ENCODE measurements around the gene ELP1.
"Not testable (repeated sequence)": the region's sequence is repeated elsewhere in the genome, so short reads cannot be mapped to it uniquely, and the experiment has no call there.

Gene ELP1

GRCh38 chr9:108854641-108855528, 79.0 kb downstream of the ELP1 start:
- DNase-seq: no peak

DNA sequence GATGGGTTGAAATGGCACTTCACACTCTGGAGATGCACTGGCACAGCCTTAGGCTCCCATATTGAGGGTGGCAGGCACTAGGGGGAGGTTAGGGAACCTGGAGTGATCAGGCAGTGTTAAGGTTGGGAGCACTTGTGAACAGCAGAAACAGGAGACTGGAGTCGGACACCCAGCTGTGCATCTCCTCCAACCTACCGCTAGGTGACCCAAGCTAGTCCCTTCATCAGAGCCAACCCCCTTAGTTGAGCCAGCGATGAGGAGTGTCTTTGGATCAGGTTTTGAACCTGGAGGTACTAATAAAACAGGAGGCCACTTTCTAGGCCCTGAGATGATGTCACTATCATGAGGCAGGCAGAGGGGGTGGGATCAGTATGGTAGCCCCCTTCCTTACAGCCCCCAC, 79.8 kb downstream of the ELP1 start:
- no peak for DNase-seq

- DNase-seq: no peak
Observed at GRCh38 chr9:108852079-108852478, 81.8 kb downstream of the ELP1 start.

DNA sequence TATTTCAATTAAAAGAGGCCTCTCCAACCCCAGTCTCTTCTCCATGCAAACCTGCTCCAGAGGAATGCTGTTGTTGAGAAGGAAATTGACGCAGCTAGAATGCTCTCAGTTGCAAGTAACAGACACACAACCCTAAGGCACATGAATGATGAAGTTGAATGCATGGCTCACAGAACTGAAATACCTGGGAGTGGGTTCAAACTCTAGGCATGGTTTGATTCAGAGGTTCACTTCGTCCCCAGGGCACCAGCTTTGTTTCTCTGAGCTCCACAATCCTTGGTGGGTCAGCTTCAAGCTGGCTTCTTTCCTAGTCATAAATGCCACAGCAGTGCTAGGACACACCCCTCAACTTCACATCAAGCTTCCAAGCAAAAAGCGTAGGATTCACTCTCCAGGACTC, 82.8 kb downstream of the ELP1 start:
- no peak for DNase-seq

DNA sequence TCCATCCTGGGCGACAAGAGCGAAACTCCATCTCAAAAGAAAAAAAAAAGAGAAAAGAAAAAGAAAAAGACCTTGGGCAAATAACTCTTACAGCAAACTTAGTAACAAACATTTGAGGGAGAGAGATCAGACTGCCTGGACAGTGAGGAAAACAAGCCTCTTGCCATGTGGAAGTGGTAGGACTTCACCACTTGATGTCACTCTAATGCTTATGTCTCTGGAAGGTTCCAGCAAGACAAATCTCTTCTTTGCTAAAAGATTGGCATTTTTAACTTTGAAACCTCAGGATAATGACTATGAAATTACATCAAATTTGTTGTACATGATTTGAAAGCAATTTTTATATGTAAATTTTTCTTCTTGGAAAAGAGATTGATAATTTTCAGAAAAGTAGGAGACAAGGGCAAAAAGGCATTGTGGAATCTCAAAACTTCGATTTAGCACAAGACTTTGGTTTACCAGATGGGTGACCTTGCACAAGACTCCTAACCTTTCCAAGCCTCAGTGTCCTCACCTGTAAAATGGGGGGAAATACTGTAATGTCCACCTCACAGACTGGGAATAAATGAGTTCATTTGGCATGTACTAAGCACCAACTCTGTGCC, 83.5 kb downstream of the ELP1 start:
- peak in 1 of 5 experiments; percentile 37 for DNase-seq

DNA sequence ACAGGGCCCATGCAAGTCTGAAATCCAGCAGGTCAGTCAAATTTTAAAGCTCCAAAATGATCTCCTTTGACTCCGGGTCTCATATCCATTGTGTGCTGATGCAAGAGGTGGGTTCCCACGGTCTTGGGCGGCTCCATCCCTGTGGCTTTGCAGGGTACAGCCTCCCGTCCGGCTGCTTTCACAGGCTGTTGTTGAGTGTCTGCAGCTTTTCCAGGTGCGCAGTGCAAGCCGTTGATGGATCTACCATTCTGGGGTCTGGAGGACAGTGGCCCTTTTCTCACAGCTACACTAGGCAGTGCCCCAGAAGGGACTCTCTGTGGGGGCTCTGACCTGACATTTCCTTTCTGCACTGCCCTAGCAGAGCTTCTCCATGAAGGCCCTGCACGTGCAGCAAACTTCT, 85.6 kb downstream of the ELP1 start:
- not testable (repeated sequence) for DNase-seq

DNA sequence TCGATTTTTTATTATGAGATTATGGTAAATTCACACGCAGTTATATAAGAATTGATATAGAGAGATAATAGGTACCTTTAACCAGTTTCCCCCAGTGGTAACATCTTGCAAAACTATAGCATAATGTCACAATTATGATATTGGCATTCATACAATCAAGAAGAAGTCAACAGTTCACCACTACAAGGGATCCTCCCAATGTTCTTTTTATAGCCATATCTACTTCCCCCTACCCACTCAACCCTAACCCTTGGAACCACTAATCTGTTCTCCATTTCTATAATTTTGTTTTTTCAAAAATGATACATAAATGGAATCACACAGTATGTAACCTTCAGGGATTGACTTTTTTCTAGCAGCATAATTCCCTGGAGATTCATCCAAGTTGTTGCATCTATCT, 88.0 kb downstream of the ELP1 start:
- no peak for DNase-seq

DNA sequence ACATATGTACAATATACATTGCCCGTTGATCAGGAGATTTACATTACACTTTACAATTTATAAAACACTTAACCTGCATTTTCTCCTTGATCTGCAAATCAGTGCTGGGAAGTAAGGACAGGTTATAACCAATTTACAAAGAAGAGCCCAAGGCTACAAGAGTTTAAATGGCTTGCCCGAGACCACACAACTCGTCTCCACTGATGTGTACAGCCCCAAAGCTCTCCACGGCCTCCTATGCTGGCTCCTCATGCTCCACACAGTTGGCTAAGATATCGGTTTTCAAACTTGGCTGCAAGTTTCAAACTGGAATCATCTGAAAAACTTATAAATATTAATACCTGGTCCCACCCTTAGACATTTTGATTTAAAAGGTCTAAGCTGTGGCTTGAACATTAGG, 88.4 kb downstream of the ELP1 start:
- no peak for DNase-seq

- no peak for DNase-seq
Observed at GRCh38 chr9:108844856-108845255, 89.1 kb downstream of the ELP1 start.

DNA sequence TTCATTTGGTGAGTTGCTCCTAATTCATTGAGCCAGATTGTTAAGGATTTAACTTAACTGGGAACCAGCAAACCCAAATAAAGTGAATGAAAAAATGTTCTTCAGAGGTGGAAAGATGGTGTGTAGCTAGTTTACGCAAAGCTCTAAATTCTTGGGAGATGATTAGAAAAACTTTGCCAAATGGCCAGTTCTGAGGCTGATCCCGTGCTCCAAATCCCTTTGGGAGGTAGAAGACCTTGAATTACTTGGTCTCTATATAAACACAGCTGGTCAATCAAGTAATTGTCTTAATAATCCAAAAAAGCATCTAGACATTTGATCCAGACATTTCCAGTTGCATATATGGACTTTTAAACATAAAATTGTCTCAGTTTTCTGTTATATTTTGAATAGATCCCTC, 89.5 kb downstream of the ELP1 start:
- DNase-seq: no peak

GRCh38 chr9:108842610-108843295, 91.2 kb downstream of the ELP1 start:
- DNase-seq: peak in 1 of 5 experiments; percentile 9

GRCh38 chr9:108839561-108839960, 94.4 kb downstream of the ELP1 start:
- not testable (repeated sequence) for DNase-seq

GRCh38 chr9:108838017-108838416, 95.9 kb downstream of the ELP1 start:
- no peak for DNase-seq

DNA sequence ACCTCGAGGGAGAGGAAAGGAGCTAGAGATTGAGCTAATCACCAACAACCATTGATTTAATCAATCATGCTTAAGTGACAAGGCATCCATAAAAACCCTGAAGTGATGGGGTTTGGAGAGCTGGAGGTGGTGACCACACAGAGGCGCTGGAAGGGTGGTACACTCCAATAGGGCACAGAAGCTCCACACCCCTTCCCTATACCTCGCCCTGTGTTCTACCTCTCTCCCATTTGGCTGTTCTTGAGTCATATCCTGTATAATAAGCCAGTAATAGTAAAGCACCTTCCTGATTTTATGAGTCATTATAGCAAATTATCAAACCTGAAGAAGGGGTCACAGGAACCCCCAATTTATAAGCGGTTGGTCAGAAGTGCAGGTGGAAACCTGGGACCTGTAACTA, 96.4 kb downstream of the ELP1 start:
- no peak for DNase-seq

GRCh38 chr9:108836781-108837180, 97.1 kb downstream of the ELP1 start:
- DNase-seq: no peak

GRCh38 chr9:108836319-108836718, 97.6 kb downstream of the ELP1 start:
- DNase-seq: no peak

DNA sequence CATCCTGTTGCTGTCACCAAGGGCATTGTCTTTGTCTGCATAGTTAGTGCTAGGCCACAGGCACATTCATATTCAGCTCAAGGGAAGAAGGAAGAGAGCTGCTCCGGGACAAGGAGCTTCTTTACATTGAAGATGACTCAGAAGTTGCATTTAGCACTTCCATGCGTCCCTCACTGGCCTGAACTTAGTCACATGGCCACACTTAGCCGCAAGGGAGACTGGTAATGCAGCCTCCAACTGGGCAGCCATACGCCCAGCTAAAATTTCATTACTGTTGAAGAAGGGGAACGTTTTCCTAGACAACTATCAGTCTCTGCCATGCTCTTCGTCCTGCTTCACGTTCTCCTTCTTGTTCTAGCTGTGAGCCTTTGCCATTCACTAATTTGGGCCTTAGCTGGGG, 98.1 kb downstream of the ELP1 start:
- no peak for DNase-seq

- no peak for DNase-seq
Observed at GRCh38 chr9:108834959-108835665, 98.8 kb downstream of the ELP1 start.

DNA sequence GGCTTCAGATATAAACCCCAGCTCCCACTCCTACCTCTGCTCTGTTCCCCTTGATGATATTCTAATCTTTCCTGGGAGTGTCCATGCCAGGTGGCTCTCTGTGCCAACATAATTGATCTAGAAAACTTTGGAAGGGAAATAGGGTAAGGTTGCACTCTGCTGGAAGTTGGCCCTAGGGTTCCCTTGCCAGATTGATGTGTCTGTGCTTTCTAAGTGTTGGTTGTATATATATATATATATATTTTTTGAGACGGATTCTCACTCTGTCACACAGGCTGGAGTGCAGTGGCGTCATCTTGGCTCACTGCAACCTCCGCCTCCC, 101.8 kb downstream of the ELP1 start:
- no peak for DNase-seq

GRCh38 chr9:108831496-108832178, 102.3 kb downstream of the ELP1 start:
- DNase-seq: no peak

DNA sequence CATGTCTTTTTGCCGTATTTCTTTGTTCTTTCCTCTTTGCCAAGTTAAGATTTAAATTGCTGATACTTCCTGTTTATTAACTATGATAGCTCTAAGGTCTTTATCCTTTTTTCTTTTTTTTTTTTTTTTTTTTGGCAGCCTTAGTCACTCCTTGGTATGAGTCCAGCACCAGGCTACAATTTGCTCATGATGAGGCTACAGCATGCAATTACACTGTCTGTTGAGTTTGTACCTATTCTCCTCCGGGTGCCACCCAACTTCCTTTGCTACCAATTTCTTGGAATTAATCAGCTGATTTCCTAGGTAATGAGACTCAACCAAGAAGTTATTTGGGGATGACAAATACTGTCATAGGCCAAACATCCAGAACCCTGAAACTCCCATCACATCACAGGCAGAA, 103.7 kb downstream of the ELP1 start:
- DNase-seq: no peak

- no peak for DNase-seq
Observed at GRCh38 chr9:108823829-108824228, 110.1 kb downstream of the ELP1 start.

Measured in T-helper 2 cell (primary cell).